PC-9 (cell line): ENCODE results near the gene PTPRT. TPM values are rescaled to one million over a fixed set of nuclear protein-coding genes. Genes with fewer than 3 reads are reported as not detected.

Experiments used
- BruUV-seq: library from RNA; stranded (reverse); fragments of 400-500 nt; replicated peaks from 2 replicates; lab custom pipeline; 2021; lab: Mats Ljungman, UMichigan
- CTCF ChIA-PET: fragments of 300-600 bp; sonication (Branson Sonifier 250); formaldehyde crosslinking; loops from one replicate; lab custom pipeline; 2022; ENCODE audit warnings: antibody characterized with exemption; lab: Charles Lee
- POLR2A ChIA-PET: fragments of 300-600 bp; sonication (Branson Sonifier 250); formaldehyde crosslinking; loops from one replicate; lab custom pipeline; 2022; ENCODE audit warnings: antibody characterized with exemption; ENCODE audit not compliant: unreplicated experiment; lab: Charles Lee
- DNase-seq, 2 experiments: peaks; one replicate each; pipeline versions ENCODE4 v3.0.0 to v3.0.0-alpha.2; 2015 to 2022; ENCODE audit warnings: mixed read lengths in 1 of 2
- H2AFZ ChIP-seq: fragments of 200-600 bp; sonication (generic); 2 replicates; pipeline ENCODE4 v1.8.1; 2017; ENCODE audit warnings: antibody characterized with exemption
- H3F3A ChIP-seq: fragments of 200-600 bp; sonication (generic); 2 replicates; pipeline ENCODE4 v1.8.1; 2017; ENCODE audit warnings: antibody characterized with exemption, mild to moderate bottlenecking, low read depth; ENCODE audit not compliant: insufficient read depth
- H3K27ac ChIP-seq: fragments of 200-600 bp; sonication (generic); 2 replicates; pipeline ENCODE4 v1.6.1; 2016; ENCODE audit warnings: mixed run types
- H3K27me3 ChIP-seq: fragments of 200-600 bp; sonication (generic); 2 replicates; pipeline ENCODE4 v1.6.1; 2016; ENCODE audit warnings: low read depth, mixed run types; ENCODE audit not compliant: insufficient read depth
- H3K36me3 ChIP-seq: fragments of 200-600 bp; sonication (generic); 2 replicates; pipeline ENCODE4 v1.6.1; 2016; ENCODE audit warnings: low read depth, mixed run types
- H3K4me1 ChIP-seq: fragments of 200-600 bp; sonication (generic); replicated peaks from 2 replicates; pipeline ENCODE4 v1.6.1; 2016; ENCODE audit warnings: mixed run types; ENCODE audit not compliant: insufficient read depth
- H3K4me2 ChIP-seq: fragments of 200-600 bp; sonication (generic); 2 replicates; pipeline ENCODE4 v1.6.1; 2017; ENCODE audit warnings: mixed run types
- H3K4me3 ChIP-seq: fragments of 200-600 bp; sonication (generic); 2 replicates; pipeline ENCODE4 v1.6.1; 2016; ENCODE audit warnings: mixed run types
- H3K79me2 ChIP-seq: fragments of 200-600 bp; sonication (generic); 2 replicates; pipeline ENCODE4 v1.6.1; 2017; ENCODE audit warnings: low read depth, mixed run types
- H3K9me2 ChIP-seq: fragments of 200-600 bp; sonication (generic); 2 replicates; pipeline ENCODE4 v1.8.1; 2017; ENCODE audit warnings: mild to moderate bottlenecking; ENCODE audit not compliant: insufficient read depth
- H3K9me3 ChIP-seq: fragments of 200-600 bp; sonication (generic); 2 replicates; pipeline ENCODE4 v1.8.1; 2016; ENCODE audit warnings: low read depth; ENCODE audit not compliant: insufficient read depth
- H4K20me1 ChIP-seq: fragments of 200-600 bp; sonication (generic); 2 replicates; pipeline ENCODE4 v1.8.1; 2017; ENCODE audit not compliant: insufficient read depth
- CTCF ChIP-seq: fragments of 200-600 bp; sonication (generic); conservative IDR thresholded peaks from 2 replicates; pipeline ENCODE4 v1.6.1; 2017; ENCODE audit warnings: mixed run types, antibody characterized with exemption, mild to moderate bottlenecking, moderate library complexity
- EZH2 ChIP-seq: fragments of 200-600 bp; sonication (generic); IDR thresholded peaks from 2 replicates; pipeline ENCODE4 v1.8.0; 2017; ENCODE audit warnings: antibody characterized with exemption, low read depth
- intact Hi-C: fragments of 100-400 bp; cut with micrococcal nuclease; formaldehyde crosslinking; loops from one replicate; pipeline ENCODE4 v1.10.0; 2022; ENCODE audit not compliant: unreplicated experiment
- total RNA-seq: library from RNA; stranded (reverse); gene quantifications from 2 replicates; pipeline ENCODE4 v1.2.3, GENCODE V29; 2021

PTPRT gene
- total RNA-seq, 1 experiment from 2014 or later: not detected

- H3K4me2 ChIP-seq: no peak overlapping the region
- no peak overlapping the region for H2AFZ ChIP-seq
- no peaks in the 10 kb centered on the region for H3K9me3 ChIP-seq
- no peaks in the 10 kb centered on the region for H3K4me1 ChIP-seq
- H3K4me3 ChIP-seq: no peak overlapping the region
- no peaks in the 10 kb centered on the region for H3K9me2 ChIP-seq
- BruUV-seq: no TSS peak
- H3F3A ChIP-seq: no peaks in the 10 kb centered on the region
- ChIA-PET CTCF (no interaction called here), POLR2A (no interaction called here)
- no peaks in the 10 kb centered on the region for H4K20me1 ChIP-seq
- H3K27me3 ChIP-seq: 0 out of 2 replicates have a peak, but pooled peaks cover 4% of the 10 kb centered on the region
- no peak overlapping the region for H3K27ac ChIP-seq
- no peaks in the 10 kb centered on the region for H3K79me2 ChIP-seq
- intact Hi-C loops: no loop called here
- TF ChIP-seq EZH2 (no peak), CTCF (no peak)
- H3K36me3 ChIP-seq: no peaks in the 10 kb centered on the region
- DNase-seq: no peak
Observed at GRCh38 chr20:42544926-42545325, 644.8 kb downstream of the PTPRT start.

GRCh38 chr20:42532831-42533230, 656.9 kb downstream of the PTPRT start:
- Histone ChIP-seq H3K27me3 (peaks cover 45% of the 10 kb centered on the region), H3K9me2 (no peaks in the 10 kb centered on the region), H3F3A (no peaks in the 10 kb centered on the region), H2AFZ (no peak overlapping the region), H3K36me3 (no peaks in the 10 kb centered on the region), H3K4me3 (no peak overlapping the region), H3K9me3 (no peaks in the 10 kb centered on the region), H3K4me2 (no peak overlapping the region), H3K79me2 (no peaks in the 10 kb centered on the region), H3K4me1 (no peaks in the 10 kb centered on the region), H4K20me1 (no peaks in the 10 kb centered on the region), H3K27ac (no peak overlapping the region)
- no peak for DNase-seq
- BruUV-seq: no TSS peak
- TF ChIP-seq CTCF (no peak), EZH2 (no peak)
- CTCF ChIA-PET: no interaction called here
- POLR2A ChIA-PET: interaction anchor here (0.6 kb wide), 1 partner anchor 1076 kb away, joined by 8 read pairs; no protein-coding TSS in a partner anchor
- intact Hi-C loops: no loop called here

GRCh38 chr20:42531508-42531961, 658.2 kb downstream of the PTPRT start:
- POLR2A ChIA-PET: no interaction called here
- Histone ChIP-seq H3K79me2 (no peaks in the 10 kb centered on the region), H3K4me1 (no peaks in the 10 kb centered on the region), H3K4me3 (no peak overlapping the region), H2AFZ (no peak overlapping the region), H3K27ac (no peak overlapping the region), H3K9me3 (no peaks in the 10 kb centered on the region), H3K27me3 (peaks cover 46% of the 10 kb centered on the region), H3K36me3 (no peaks in the 10 kb centered on the region), H3K9me2 (no peaks in the 10 kb centered on the region), H4K20me1 (no peaks in the 10 kb centered on the region), H3K4me2 (no peak overlapping the region), H3F3A (no peaks in the 10 kb centered on the region)
- BruUV-seq: no TSS peak
- CTCF ChIA-PET: no interaction called here
- TF ChIP-seq EZH2: no peak
- no peak for TF ChIP-seq CTCF
- DNase-seq: no peak
- intact Hi-C loops: no loop called here
